ENCODE measurements around the gene PRKCA. TPM values are rescaled to one million over a fixed set of nuclear protein-coding genes. Genes with fewer than 3 reads are reported as not detected.

PRKCA gene
- total and polyA plus RNA-seq, 2 donors from 2014 or later: 8.0 to 50.8 TPM

- no peak overlapping the region for H3K27ac ChIP-seq (ENCODE audit: low read depth in 2 of 2, low read length in 2 of 2)
- no peak for DNase-seq
These were observed 215.1 kb downstream of the PRKCA start for GRCh38 chr17:66517336-66518009.

GRCh38 chr17:66518108-66518507, 215.7 kb downstream of the PRKCA start:
- Histone ChIP-seq H3K9ac (ENCODE audit: low read length in 3 of 3) (no peak overlapping the region), H3K9me3 (ENCODE audit: control insufficient read depth in 2 of 3, insufficient read depth in 1 of 3, low read length in 3 of 3) (no peaks in the 10 kb centered on the region), H3K27ac (ENCODE audit: low read depth in 2 of 2, low read length in 2 of 2) (no peak overlapping the region), H3K4me1 (ENCODE audit: control insufficient read depth in 2 of 3, insufficient read depth in 2 of 3, low read depth in 1 of 3, low read length in 3 of 3) (peaks cover 0 to 2% (median 0%) of the 10 kb centered on the region in 3 donors), H3K27me3 (ENCODE audit: control insufficient read depth, insufficient read depth, low read length) (no peaks in the 10 kb centered on the region), H3K4me3 (ENCODE audit: low read length in 3 of 3) (no peak overlapping the region), H3K36me3 (ENCODE audit: control insufficient read depth in 2 of 3, insufficient read depth in 3 of 3, low read length in 3 of 3) (no peaks in the 10 kb centered on the region)
- intact Hi-C loops (cut with DNase I): no loop called here
- FAIRE-seq: no peak
- DNase-seq: no peak
- no peak for TF ChIP-seq CTCF (IDR thresholded peaks at IDR 0.05; ENCODE audit: borderline replicate concordance, extremely low read depth, insufficient read depth)

More at GRCh38 chr17:66517336-66518009, 215.1 kb downstream of the PRKCA start:
- no peak for TF ChIP-seq CTCF (IDR thresholded peaks at IDR 0.05; ENCODE audit: borderline replicate concordance, extremely low read depth, insufficient read depth)
- Histone ChIP-seq H3K36me3 (ENCODE audit: control insufficient read depth in 2 of 3, insufficient read depth in 3 of 3, low read length in 3 of 3) (no peaks in the 10 kb centered on the region), H3K4me1 (ENCODE audit: control insufficient read depth in 2 of 3, insufficient read depth in 2 of 3, low read depth in 1 of 3, low read length in 3 of 3) (no peaks in the 10 kb centered on the region), H3K27me3 (ENCODE audit: control insufficient read depth, insufficient read depth, low read length) (no peaks in the 10 kb centered on the region), H3K4me3 (ENCODE audit: low read length in 3 of 3) (no peak overlapping the region), H3K9ac (ENCODE audit: low read length in 3 of 3) (no peak overlapping the region), H3K9me3 (ENCODE audit: control insufficient read depth in 2 of 3, insufficient read depth in 1 of 3, low read length in 3 of 3) (no peaks in the 10 kb centered on the region)
- no peak for FAIRE-seq
- intact Hi-C loops (cut with DNase I): no loop called here

DNA sequence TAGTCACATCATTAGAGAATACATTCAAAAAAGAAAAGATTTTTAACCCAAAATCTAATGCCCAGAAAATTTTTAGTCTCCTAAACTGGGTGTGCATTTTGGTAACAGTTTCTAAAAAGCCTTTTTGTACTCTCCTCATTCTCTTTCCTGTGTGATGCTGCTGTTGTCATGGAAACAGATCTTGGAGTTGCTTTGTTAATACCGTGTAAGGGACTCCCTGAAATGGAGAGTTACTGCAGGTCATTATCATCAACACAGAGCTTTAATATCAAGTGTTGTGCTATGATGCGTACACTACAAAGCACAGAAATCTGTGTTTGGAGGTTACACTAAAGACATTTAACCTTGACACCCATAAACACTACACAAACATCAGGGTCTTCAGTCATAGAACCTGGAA, 216.3 kb downstream of the PRKCA start:
- DNase-seq (peak in 1 of 5 donors; percentile 52), FAIRE-seq (no peak)
- H3K36me3 ChIP-seq (ENCODE audit: control insufficient read depth in 2 of 3, insufficient read depth in 3 of 3, low read length in 3 of 3): no peaks in the 10 kb centered on the region
- intact Hi-C loops (cut with DNase I): no loop called here
- no peak overlapping the region for H3K9ac ChIP-seq (ENCODE audit: low read length in 3 of 3)
- H3K27ac ChIP-seq (ENCODE audit: low read depth in 2 of 2, low read length in 2 of 2): no peak overlapping the region
- no peak for TF ChIP-seq CTCF (IDR thresholded peaks at IDR 0.05; ENCODE audit: borderline replicate concordance, extremely low read depth, insufficient read depth)
- no peak overlapping the region for H3K4me3 ChIP-seq (ENCODE audit: low read length in 3 of 3)
- peaks cover 0 to 7% (median 6%) of the 10 kb centered on the region in 3 donors for H3K4me1 ChIP-seq (ENCODE audit: control insufficient read depth in 2 of 3, insufficient read depth in 2 of 3, low read depth in 1 of 3, low read length in 3 of 3)
- no peaks in the 10 kb centered on the region for H3K27me3 ChIP-seq (ENCODE audit: control insufficient read depth, insufficient read depth, low read length)
- no peaks in the 10 kb centered on the region for H3K9me3 ChIP-seq (ENCODE audit: control insufficient read depth in 2 of 3, insufficient read depth in 1 of 3, low read length in 3 of 3)
